NCI-H2029 (cell line): Measurements from ENCODE around the gene DAGLA.
A peak's percentile ranks its signal among the peaks of the same experiment; 100 is the strongest.

ENCODE experiments used
- DNase-seq: peaks from one replicate; lab custom pipeline; 2025; lab: John Stamatoyannopoulos, UW

DAGLA gene

DNA sequence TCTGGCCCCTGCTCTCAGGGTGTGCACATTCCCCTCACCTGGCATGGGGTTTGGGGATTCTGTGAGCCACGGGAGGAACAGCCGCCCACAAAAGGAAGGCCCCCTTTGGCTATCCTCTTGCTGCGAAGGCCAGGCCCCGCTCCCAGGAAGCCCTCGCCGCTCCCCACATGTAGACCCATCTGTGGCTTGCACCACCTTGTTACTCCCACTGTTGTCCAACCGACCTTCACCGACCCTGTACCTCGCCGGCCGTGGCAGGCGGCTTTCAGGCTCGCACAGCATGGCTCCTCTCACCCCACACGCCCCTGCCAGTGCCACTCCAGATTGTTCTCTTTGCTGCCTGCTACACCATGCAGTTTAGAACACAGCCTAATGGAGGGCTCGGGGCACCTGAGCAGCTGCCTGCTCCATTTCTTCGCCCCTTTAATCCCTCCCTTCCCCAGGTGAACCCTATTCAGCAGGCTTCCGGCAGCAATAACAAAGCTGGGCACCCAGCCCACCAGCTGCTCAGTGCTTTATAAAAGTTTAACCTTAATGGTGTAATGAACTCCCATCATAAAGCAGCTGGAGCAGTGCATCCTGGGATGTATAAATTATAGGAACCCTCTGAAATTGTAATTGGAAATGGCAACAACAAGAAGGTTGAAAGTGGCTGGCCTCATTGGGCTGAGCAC lies 10.7 kb downstream of the DAGLA start:
- DNase-seq = no peak

DNA sequence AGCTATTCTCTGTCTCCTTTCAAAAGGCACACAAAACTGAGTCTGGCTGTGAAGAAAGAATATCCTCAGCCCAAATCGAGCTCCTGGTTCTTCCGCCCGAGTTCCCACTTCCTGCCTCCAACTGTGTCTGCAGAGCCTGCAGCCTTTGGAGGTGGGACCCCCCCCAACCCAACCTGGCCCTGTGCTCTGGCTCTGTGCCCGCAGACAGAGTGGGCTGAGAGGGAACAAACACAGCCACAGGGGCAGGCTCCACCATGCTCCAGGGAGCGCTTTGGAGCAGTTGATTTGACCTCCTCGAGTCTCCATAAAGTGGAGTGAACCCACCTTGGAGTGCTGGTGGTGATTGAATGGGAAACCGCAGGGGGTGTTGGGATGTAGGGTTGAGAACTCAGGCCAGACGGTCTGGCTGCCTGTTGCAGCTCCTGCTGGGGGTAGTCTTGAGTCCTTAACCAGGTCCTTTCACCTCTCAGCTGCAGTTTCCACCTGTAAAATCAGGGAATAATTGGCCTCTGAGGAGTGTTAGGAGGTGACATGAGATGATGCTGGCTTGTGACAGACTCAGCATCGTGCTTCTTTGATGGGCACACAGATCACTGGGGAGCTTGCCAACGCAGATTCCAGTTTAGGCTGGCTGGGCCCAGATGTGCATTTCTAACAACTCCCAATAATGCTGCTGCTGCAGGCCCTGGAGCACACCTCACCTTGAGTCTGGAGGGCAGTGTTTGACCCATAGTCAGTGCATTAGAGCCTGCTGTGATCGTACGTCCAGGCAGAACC lies 11.4 kb downstream of the DAGLA start:
- peak; percentile 45 for DNase-seq

DNA sequence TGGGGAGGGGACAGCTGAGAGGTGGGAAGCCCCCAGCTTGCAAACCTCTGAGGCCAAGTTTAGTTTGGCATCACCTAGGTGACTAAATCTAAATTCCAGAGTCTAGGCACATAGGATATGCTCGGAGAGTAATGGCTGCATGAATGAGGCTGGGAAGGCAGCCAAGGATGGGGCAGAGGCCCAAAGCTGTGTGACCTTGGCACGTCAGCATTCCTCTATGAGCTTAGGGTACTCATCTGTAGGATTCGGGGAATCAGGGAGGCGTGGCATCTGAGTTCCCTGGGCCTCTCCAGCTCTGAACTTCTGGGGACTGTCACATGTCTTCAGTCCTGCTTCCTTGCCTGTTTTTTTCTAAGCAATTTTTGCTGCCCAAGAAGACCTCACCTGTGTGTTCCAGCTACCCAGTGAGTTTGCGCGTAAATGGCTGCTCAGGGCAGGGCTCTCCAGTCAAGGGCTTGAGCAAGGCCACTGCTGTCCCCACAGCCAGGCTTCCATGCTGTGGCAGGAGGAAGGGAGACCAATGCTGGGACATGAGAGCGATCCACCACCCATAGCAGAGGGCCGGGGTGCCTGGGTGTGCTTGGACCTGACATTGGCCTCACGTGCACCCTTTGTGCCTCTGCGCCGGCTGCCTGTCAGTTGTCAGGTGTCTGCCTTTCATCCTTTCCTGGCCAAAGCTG lies 13.9 kb downstream of the DAGLA start:
- peak; percentile 41 for DNase-seq

- no peak for DNase-seq
Observed at GRCh38 chr11:61694602-61694939, 14.4 kb downstream of the DAGLA start.

- DNase-seq = no peak
Observed at GRCh38 chr11:61694946-61695706, 14.9 kb downstream of the DAGLA start.

- DNase-seq = no peak
Observed at GRCh38 chr11:61695917-61696316, 15.7 kb downstream of the DAGLA start.

GRCh38 chr11:61696602-61697001 lies 16.4 kb downstream of the DAGLA start:
- no peak for DNase-seq

- no peak for DNase-seq
Observed at GRCh38 chr11:61697078-61697502, 16.9 kb downstream of the DAGLA start.

- DNase-seq = no peak
Observed at GRCh38 chr11:61697764-61698163, 17.6 kb downstream of the DAGLA start.

GRCh38 chr11:61698173-61698948 lies 18.2 kb downstream of the DAGLA start:
- DNase-seq = no peak

DNA sequence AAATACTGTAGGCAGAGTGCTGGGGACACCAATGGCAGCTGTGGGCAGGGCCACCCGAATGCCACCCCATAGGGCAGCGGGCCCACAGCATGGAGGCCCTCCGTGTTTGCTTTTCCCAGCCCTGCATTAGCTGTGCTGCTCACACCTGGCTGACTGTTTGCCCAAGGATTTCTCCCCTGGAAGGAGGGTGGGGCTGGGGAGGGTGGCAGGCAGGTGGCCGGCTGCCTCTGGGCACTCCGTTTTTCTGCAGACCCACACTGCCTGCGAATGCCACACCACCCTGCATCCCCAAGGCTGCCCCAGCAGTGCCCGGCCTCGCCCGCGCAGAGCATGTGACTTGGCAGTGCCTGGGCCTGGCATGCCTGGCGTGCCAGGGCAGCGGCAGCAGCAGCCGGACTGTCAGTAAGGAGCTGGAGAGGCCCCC lies 19.6 kb downstream of the DAGLA start:
- peak; percentile 85 for DNase-seq

DNA sequence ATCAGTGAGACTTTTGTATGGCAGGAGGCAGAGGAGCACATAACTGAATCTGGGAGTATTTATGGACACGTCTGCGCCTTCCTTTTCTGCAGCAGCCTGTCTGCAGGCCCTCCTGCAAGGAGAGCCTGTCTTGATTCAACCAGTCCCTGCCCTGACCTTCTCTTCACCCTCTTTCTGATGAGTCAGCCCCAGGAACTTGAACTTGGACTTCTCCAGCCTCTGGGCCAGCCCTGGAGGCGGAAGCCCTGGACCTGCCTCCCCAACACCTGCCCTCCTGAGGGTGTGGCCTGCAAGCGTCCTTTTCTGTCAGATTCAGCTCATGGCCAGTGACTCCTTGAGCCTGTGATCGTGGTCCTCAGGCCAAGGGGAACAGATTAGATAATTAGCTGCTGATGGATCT lies 20.0 kb downstream of the DAGLA start:
- DNase-seq = no peak

- no peak for DNase-seq
Observed at GRCh38 chr11:61700720-61701119, 20.5 kb downstream of the DAGLA start.

DNA sequence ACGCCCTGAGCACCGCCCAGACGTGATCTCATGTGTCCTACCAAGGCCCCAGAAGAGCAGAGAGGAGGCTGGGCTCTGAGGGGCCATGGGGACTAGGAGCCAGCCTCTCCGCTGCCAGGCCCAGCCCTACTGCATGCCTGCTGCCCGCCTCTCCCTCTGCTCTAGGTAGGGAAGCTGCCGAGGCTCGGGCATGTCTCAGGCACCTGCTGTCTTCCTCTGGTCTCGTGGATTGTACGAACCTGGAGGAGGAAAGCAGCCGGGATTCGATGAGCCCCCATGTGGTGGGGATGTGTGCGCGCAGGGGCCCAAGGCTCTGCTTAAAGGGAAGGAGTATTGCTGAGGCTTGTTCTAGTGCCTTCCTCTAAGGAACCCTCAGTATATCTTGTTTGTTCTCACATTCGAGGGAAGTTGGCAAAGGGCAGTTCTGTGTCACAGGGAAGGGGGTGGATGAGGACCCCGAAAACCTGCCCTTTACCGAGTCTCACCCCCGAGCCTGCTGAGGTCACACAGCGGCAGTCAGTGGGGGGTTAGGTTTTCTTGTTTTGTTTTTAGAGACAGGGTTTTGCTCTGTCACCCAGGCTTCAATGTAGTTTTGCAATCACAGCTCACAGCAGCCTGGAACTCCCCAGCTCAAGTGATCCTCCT lies 21.2 kb downstream of the DAGLA start:
- DNase-seq = no peak

GRCh38 chr11:61702701-61703312 lies 22.6 kb downstream of the DAGLA start:
- DNase-seq = no peak

- DNase-seq = no peak
Observed at GRCh38 chr11:61704838-61705237, 24.6 kb downstream of the DAGLA start.

DNA sequence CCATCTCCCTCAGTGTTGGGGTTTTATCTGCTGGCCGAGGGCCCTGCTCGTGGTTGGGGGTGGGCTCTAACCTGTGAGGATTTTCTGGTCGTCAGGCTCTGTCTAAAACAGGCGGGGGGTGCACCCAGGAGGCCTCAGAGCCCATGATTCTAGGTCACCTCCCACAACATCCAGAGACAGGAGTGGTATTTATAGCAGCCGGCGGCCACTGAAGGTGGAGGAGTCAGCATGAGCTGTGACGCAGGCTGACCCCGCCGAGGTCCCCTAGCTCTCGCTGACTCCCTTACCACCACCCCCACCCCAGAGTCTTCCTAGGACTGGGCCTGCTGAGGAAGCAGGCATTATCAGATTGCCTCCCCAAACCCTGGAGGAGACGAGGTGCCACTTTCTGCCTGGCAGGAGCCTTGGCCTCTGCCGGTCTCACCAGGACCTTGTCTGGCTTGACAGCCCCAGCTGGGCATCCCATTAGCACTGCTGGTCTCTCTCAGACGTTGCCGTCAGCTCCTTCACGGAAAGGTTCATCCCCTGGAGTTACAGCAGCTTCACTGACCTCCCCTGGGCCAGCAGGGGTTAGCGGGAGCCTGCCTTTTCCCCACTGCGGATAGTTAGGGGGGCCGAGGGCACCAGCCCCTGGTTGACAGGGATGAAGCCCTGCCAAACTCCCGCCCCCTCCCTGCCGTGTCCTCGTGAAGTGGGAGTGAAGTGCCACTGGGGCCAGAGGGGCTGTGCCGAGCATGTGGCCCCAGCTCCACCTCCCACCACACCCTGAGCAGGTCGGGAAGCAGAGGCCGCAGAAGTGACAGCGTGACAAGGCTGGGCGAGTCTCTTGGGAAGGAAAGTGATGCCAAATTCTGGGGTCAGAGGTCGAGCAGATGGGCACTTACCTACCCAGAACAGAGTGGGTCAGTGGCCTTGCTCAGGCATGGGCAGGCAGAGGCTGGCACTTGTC lies 26.5 kb downstream of the DAGLA start:
- no peak for DNase-seq

DNA sequence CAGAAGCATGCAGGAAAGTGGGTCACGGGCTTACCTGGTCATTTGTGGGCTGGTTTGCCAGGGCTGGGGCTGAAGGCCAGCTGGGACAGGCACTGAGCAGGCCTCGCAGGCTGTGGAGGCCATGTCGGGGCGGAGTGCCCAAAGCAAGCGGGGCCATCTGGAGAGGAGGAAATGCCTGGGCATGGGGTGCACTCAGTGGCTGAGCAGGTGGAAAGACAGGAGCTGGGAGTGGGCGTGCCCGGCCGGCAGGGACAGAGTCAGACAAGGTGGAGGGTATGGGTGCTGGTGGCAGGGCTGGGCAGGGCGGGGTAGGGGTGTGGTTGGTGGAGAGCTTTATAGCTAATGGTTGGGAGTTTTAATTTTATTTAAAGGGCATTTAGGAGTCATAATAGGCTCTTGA lies 27.4 kb downstream of the DAGLA start:
- no peak for DNase-seq

DNA sequence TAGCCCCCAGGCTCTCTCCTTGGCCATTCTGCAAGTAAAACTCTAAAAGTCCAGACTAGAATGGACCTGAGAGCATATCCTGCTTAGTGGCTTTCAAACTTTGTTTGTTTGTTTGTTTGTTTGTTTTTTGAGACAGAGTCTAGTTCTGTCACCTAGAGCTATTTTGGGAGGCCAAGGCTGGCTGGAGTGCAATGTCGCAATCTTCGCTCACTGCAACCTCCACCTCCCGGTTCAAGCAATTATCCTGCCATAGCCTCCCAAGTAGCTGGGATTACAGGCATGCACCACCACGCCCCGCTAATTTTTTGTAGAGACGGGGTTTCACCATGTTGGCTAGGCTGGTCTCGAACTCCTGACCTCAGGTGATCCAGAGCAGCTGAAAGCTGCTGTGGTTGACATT lies 28.9 kb downstream of the DAGLA start:
- no peak for DNase-seq

- peak; percentile 39 for DNase-seq
Observed at GRCh38 chr11:61709572-61709971, 29.4 kb downstream of the DAGLA start.
